ENCODE results near the gene PHACTR2. TPM values are rescaled to one million over a fixed set of nuclear protein-coding genes. Genes with fewer than 3 reads are reported as not detected.

PHACTR2 gene
- total and polyA plus RNA-seq, 2 of the 13 experiments (the other 11 are each of a cell fraction or from before 2014, with no cell fraction given): 11.3 to 28.2 TPM

- no peak; the same call in 1 of the 2 replicates for TF ChIP-seq ZNF552 (CRISPR knock-in tag; IDR thresholded peaks at IDR 0.05; ENCODE audit: borderline replicate concordance)
- TF ChIP-seq KLF13 (CRISPR knock-in tag; IDR thresholded peaks at IDR 0.05): 0 out of 2 replicates have a peak, but pooled peaks have one; percentile 8
- TF ChIP-seq CREM (IDR thresholded peaks at IDR 0.05): no peak
- no peak for TF ChIP-seq CREM (CRISPR knock-in tag; IDR thresholded peaks at IDR 0.05)
- no peak for TF ChIP-seq NAIF1 (CRISPR knock-in tag; IDR thresholded peaks at IDR 0.05; ENCODE audit: borderline replicate concordance)
- no peak for TF ChIP-seq SATB2 (CRISPR knock-in tag; IDR thresholded peaks at IDR 0.05)
- no peak for TF ChIP-seq THRA (CRISPR knock-in tag; IDR thresholded peaks at IDR 0.05; ENCODE audit: borderline replicate concordance)
- TF ChIP-seq ZBTB1 (CRISPR knock-in tag; IDR thresholded peaks at IDR 0.05; ENCODE audit: borderline replicate concordance): no peak
- no peak for TF ChIP-seq HOXA3 (CRISPR knock-in tag; IDR thresholded peaks at IDR 0.05)
- no peak for TF ChIP-seq FOXA1 (IDR thresholded peaks at IDR 0.05)
- no peak for TF ChIP-seq FOXA1 (CRISPR knock-in tag; IDR thresholded peaks at IDR 0.05)
- peak; percentile 35; the same call in 1 of the 2 replicates for TF ChIP-seq ZNF598 (CRISPR knock-in tag; IDR thresholded peaks at IDR 0.05; ENCODE audit: borderline replicate concordance)
- no peak for TF ChIP-seq ZFYVE20 (CRISPR knock-in tag; IDR thresholded peaks at IDR 0.05; ENCODE audit: borderline replicate concordance, low read depth)
- no peak for TF ChIP-seq AHR (CRISPR knock-in tag; IDR thresholded peaks at IDR 0.05)
- no peak for TF ChIP-seq IRF2 (CRISPR knock-in tag; IDR thresholded peaks at IDR 0.05)
- no peak for TF ChIP-seq ZHX1 (CRISPR knock-in tag; IDR thresholded peaks at IDR 0.05; ENCODE audit: low read depth)
- TF ChIP-seq RAD21 (CRISPR knock-in tag; IDR thresholded peaks at IDR 0.05): no peak
- TF ChIP-seq NR3C1 (CRISPR knock-in tag; IDR thresholded peaks at IDR 0.05): no peak
- TF ChIP-seq DPF2 (CRISPR knock-in tag; IDR thresholded peaks at IDR 0.05; ENCODE audit: borderline replicate concordance, low read depth): no peak
- peak; percentile 1; the same call in 1 of the 2 replicates for TF ChIP-seq GFI1 (CRISPR knock-in tag; IDR thresholded peaks at IDR 0.05; ENCODE audit: borderline replicate concordance)
- TF ChIP-seq ZNF572 (CRISPR knock-in tag; IDR thresholded peaks at IDR 0.05): 0 out of 2 replicates have a peak, but pooled peaks have one; percentile 74
- no peak for TF ChIP-seq MTA1 (CRISPR knock-in tag; IDR thresholded peaks at IDR 0.05; ENCODE audit: borderline replicate concordance)
- TF ChIP-seq HNRNPLL (IDR thresholded peaks at IDR 0.05; ENCODE audit: low read depth, low read length, poor library complexity, severe bottlenecking): no peak
- no peak for TF ChIP-seq RELA (CRISPR knock-in tag; IDR thresholded peaks at IDR 0.05)
- TF ChIP-seq MED1 (CRISPR knock-in tag; IDR thresholded peaks at IDR 0.05): no peak
- no peak for TF ChIP-seq JARID2 (CRISPR knock-in tag; IDR thresholded peaks at IDR 0.05; ENCODE audit: insufficient replicate concordance)
- TF ChIP-seq ZSCAN29 (CRISPR knock-in tag; conservative IDR thresholded peaks at IDR 0.05): no peak
- no peak for TF ChIP-seq NFRKB (IDR thresholded peaks at IDR 0.05)
- no peak for TF ChIP-seq GZF1 (CRISPR knock-in tag; IDR thresholded peaks at IDR 0.05)
- TF ChIP-seq MNT (IDR thresholded peaks at IDR 0.05): no peak
Observed at GRCh38 chr6:143843677-143843999, 165.9 kb downstream of the PHACTR2 start (continued).

Measured in HepG2 (cell line).